Renal cortical epithelial cell (primary cell): ENCODE data around the gene NUDT19. TPM values are rescaled to one million over a fixed set of nuclear protein-coding genes. Genes with fewer than 3 reads are reported as not detected.
"Not testable (repeated sequence)": the region's sequence is repeated elsewhere in the genome, so short reads cannot be mapped to it uniquely, and the experiment has no call there.

Experiments used
- DNase-seq: peaks from one replicate; pipeline ENCODE4 v3.0.0-alpha.2; 2011; ENCODE audit warnings: low read depth
- total RNA-seq: library from RNA; depleted of rRNA; stranded (reverse); fragments of >200 nt; gene quantifications from 2 replicates; pipeline ENCODE4 v1.2.3, GENCODE V29; 2014

NUDT19 gene
- total RNA-seq: 13.5 and 14.6 TPM in 2 replicates

DNA sequence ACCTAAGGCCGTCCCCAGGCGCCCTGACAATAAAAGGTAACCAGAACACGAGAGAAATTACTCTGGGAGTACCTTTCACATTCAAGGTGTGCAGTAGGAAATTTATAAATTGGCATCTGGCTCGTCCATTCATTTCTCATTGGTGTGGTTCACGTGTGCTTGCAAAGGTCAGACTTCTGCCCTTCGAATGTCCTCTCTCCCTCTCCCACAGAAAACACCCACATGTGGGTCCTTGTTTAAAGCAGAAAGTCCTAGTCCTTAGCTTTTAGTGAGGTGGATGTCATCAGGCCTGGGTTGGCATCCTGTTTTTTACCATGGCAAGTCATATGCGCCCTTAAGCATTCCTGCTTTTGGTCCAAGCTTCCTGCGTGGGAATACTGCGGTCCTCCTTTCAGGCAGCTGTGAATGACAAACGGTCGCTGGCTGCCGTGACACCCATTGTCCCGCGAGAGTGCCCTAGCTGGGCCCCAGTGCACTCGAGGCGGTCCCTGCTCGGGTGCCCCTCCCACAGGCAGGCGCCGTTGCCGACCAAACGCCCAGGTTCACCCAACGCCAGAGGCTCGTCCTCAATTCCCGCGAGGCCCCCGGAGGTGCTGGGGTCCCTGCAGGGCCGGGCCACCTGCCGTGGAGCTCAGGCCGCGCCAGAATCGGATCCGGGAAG lies at the start of gene NUDT19:
NUDT19 (plus strand) TSS at position 531 of the 661 bp plus-strand sequence. CDS start 140 bp downstream, outside the sequence.
- peak; percentile 64 for DNase-seq

DNA sequence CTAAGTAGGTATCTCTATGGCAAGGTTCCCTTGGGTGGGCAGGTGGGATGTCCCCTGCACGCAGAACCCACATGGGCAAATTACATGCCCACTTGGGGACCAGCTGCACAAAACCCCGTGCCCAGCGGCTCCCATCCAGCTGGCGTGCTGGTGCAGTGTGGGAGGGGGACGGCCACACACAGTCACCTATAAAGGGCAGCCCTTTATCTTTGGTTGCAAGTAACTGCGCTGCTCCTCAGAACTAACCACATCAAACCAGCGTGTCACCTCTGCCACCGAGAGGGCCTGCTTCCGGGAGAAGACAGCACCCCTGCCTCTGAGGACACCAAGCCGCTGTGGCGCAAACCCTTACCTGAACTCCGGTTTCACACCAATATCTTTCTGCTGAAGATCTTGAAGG lies 48.9 kb upstream of the NUDT19 start:
- no peak for DNase-seq

DNA sequence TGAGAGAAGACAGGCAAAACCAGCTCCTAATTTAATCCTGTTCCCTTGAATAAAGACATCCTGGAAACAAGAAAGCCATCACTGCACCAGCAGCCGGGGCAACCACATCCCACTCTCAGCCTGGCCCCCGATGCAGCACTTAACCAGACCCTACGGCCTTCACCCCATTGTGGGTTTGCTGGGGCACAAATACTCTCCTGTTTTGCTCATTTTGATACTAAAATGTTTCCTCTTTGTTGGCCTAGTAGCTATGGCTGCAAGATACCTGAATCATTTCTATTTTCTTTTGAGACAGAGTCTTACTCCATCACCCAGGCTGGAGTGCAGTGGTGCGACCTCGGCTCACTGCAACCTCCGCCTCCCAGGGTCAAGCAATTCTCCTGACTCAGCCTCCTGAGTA lies 45.1 kb upstream of the NUDT19 start:
- no peak for DNase-seq

DNA sequence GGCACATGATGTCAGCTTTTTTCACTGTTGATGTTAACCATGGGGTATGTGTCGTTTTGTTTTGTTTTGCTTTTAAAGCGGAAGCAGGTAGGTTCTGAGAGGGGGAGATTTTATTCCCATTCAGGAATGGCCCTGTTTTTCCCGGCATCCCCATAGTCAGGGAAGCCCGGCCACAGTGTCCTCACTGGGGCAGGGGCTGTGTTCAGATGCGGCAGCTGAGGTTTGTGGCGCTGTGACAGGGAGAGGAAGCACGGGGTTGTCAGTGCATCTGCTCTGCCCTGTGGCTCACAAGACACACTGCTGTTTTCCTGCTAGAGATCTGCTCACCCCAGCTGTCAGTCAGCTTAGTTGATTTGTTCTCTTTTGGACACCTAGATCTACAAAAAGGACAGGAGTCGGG lies 44.3 kb upstream of the NUDT19 start:
- DNase-seq: no peak

DNA sequence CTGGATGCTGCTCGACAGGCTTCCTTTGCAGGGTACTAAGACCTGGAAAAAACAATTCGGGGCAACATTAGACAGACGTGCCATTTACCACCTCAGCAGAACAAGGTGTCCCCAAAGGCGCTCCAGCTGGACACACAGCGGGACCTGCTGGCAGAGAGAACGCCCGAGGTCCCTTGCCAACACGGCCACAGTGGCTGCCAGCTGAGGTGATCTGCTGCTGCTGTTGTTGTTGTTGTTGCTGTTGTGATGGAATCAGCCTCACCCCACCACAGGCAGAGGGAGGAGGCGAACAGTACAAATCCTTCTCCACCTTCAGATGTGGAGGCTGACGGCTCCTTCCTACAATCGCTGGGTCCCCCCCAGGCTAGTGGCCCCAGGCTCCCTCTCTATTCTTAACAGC lies 41.9 kb upstream of the NUDT19 start:
- no peak for DNase-seq

DNA sequence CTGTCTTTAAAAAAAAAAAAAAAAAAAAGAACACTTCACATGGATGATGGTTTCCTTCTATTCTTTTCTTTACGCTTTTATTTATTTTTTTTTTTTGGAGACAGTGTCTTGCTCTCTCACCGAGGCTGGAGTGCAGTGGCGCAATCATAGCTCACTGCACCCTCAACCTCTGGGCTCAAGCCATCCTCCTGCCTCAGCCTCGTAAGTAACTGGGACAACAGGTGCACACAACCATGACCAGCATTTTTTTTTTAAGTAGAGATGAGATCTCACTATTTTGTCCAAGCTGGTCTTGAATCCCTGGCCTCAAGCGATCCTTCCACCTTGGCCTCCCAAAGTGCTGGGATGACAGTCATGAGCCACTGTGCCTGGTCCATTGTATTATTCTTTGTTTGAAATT lies 41.0 kb upstream of the NUDT19 start:
- DNase-seq: no peak

DNA sequence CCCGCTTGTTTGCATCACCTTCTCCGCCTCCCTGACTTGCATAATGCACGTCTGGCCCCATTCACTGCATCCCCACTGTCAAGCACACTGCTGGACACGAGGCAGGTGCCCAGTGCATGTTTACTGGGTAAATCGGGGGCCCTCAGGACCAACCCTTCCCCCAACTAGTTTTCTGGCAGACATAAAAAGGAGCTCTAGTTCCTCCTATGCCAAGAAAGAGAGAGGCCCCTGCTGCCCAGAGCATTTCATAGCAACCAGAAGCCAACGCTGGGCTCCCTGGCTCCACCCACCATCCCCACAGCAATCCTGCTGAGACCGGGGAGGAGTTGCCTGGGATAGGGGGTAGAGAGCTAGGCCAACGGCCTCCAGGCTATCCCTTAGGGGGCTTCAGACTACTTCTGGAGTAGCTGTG lies 39.9 kb upstream of the NUDT19 start:
- no peak for DNase-seq

DNA sequence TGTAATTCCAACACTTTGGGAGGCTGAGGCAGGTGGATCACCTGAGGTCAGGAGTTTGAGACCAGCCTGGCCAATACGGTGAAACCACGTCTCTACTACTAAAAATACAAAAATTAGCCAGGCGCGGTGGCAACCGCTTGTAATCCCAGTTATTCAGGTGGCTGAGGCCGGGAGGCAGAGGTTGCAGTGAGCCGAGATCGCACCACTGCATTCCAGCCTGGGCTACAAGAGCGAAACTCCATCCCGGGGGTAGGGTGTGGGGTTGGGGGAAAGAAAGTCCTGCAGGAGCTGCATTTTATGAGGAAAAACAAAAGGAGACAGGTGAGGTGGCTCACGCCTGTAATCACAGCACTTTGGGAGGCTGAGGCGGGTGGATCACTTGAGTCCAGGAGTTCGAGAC lies 39.3 kb upstream of the NUDT19 start:
- DNase-seq: not testable (repeated sequence)

DNA sequence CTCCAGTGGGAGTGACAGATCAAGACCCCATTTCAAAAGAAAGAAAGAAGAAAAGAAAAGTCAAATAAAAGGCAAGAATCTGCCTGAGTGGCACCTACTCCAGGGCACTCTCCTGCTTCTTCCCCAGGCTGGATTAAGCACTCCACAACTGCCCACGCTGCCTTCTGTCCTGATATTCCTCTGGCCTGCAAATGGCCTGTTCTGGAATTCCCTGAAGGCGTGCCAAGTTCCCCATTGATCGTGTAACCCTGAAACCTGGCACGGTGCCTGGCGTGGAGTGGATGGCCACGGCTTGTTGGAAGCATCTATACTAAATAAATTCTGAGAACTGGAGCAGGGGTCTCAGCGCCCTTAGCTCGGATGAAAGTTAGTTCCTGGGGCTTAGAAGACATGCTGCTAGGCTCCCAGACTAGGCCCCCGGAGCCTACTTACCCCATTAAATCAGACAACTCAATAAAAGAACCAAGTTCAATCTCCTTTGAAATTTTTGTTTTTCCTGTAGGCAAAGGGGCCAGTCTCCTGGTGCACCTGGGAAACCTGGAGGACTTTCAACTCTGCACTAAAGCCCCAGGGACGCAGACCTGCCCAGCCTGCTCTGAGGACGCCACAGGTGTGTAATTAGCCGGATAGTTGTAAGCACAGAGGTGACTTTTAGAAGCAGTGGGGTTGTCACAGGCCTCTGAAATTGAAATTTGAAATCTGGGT lies 38.6 kb upstream of the NUDT19 start:
- DNase-seq: peak; percentile 67

DNA sequence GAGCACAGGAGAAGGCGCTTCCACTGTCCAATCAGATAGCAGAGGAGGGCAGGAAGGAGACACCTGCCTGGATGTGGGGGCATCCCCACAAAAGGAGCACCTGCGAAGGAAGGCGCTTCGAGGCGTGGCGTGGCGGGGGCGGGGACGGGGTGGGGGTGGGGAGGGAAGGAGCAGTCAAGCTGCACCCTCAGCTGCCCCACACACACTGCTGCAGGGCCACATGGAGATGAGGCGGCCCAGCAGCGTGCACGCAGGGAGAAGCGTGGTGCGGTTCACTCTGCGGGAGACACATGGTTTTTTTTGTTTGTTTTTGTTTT lies 38.1 kb upstream of the NUDT19 start:
- no peak for DNase-seq

DNA sequence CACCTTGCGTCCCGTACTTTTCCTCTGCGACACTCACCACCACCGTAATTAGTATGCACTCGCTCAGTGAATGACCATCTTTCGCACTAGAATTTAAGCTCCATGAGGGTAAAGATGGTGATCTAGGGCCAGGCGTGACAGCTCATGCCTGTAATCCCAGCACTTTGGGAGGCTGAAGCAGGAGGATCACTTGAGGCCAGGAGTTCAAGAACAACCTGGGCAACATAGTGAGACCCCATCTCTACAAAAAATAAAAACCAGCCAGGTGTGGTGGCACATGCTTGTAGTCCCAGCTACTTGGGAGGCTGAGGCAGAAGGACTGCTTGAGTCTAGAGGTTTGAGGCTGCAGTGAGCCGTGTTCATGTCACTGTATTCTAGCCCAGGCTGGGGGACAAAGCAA lies 35.2 kb upstream of the NUDT19 start:
- not testable (repeated sequence) for DNase-seq

DNA sequence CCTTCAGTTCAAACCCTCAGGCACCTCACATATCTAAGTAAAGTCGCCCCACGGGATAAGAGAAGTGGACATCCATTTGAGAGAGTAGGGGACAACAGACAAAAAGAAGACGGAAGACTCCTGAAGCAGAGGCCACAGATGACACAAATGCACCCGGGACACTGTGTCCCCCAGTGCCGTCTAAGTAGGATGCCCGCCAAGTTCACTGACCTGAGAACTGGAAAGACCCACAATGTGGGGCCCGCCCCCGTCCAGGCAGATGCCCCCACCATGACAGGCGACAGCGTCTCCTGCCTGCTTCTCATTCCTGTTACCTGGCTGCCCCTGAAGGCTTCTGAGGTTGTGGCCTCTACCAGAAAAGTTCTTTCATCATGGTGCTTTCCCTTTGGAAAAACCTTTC lies 33.5 kb upstream of the NUDT19 start:
- DNase-seq: no peak

DNA sequence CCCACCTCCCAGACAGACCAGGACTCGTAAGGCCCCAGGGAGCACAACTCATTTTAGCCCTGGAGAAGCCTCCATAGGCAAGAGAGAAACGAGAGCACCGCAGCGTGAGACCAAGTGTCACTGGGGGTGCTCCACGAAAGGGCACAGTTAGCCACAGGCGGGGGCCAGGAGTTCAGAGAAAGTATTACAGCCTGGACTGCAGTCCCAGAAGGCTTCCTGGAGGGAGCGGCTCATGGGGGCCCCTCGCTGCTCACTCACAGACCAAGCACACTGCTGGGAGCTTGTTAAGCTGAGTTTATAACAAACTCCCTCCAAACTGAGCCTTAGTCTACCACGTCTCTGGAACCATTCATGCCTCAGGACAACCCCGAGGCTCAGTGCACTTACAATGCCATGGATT lies 33.1 kb upstream of the NUDT19 start:
- no peak for DNase-seq

DNA sequence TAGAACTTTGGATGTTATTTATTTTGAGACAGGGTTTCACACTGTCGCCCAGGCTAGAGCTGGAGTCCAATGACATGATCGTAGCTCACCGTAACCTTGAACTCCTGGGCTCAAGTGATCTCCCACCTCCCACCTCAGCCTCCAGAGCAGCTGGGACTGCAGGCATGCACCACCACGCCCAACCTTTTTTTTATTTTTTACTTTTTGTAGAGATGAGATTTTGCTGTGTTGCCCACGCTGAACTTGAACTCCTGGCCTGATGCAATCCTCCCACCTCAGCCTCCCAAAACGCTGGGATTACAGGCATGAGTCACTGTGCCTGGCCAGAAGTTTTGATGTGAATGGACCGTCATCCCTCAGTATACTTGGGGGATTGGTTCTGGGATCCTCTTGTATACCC lies 30.3 kb upstream of the NUDT19 start:
- DNase-seq: no peak

DNA sequence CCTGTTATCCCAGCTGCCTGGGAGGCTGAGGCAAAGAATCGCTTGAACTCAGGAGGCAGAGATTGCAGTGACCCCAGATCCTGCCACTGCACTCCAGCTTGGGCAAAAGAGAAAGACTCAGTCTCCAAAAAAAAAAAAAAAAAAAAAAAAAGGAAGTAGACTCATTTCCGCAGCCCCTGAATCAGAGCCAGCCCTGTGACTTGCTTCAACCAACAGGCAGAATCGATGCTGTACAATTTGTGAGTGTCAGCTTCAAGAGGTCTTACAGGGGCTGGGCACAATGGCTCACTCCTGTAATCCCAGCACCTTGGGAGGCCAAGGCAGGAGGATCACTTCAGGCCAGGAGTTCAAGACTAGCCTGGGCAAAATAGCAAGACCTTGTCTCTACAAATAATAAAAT lies 29.4 kb upstream of the NUDT19 start:
- no peak for DNase-seq

DNA sequence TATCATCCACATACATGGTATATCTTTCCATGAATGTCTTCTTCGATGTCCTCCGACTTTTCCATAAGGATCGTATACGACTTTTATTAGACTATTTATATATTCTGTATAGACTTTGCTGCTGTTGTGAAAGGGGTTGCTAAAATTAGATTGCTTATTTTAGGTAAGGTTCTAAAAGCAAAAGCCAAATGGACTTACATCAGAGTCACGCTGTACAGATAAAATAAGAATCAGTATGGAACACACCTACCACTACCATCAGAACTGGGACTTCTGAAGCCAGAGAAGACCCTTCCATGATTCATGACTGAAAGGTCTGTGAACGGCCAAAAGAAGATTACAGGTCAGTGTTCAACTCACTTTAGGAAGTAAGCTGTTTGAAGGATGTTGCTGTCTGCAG lies 25.5 kb upstream of the NUDT19 start:
- no peak for DNase-seq

DNA sequence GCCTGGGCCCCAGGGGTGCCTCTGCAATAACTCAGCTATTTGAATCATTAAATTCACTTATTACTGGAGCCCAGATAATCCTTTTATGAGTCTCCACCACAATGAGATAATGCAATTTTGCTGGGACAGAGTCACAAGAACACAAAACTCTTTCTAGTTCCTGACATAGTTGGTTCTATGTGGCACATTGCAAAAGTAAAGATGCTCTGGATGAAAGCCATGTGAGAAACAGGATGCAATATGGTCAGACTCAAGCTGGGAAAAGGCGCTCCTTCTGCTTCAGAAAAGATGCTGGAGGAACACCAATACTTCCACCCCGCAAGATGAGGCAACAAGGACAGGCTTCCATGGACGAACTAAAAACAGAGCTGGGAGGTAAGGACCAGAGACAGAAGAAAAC lies 22.3 kb upstream of the NUDT19 start:
- DNase-seq: no peak

DNA sequence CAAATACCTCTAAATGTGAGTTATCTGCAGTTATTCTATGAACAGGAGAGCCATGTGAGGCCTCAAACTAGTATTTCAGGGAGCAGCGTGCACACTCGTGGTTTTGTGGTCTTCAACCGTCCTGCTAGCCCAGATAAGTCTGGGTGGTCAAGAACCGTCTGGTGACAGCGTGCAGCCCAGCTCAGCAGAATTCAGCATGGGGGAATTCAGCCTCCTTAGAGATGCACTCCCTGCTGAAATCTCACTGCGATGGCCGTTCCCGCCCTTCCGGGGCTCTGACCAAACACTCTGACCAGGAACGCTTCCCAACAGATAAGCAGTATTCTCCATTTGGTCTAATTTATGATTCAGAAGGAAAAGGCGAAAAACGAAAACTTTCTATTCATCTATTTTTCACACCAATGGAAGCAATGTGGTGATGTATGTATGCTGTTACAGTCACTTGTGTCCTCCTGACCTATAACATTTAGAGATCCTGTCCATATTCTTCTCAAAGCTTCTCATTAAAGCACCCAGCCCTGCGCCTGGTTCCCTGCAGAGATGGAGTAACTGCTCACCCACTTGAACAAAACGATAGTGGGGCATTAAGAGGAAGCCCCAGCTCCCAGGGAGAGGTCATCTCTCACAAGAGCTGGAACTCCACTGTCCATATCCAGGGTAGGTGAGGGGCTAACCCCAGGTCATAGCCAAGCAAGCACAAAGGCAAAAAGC lies 19.6 kb upstream of the NUDT19 start:
- no peak for DNase-seq

DNA sequence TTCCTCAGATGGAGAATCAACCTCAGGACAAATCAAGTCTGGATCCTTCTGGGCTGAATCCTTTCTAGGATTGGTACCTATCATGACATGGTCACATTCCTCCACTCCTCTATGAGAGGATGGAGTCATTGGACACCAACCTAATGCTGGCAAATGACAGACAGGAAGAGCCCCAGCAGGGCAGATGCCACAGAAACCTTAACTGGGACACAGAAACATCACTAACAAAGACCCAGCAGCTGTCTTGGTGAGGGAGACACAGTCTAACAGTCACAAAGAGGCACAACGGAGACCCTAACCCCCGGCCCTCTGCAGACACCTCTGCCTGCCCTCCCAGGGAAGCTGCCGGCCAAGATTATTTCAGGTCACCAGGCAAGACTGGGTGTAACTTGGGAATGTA lies 18.8 kb upstream of the NUDT19 start:
- no peak for DNase-seq

DNA sequence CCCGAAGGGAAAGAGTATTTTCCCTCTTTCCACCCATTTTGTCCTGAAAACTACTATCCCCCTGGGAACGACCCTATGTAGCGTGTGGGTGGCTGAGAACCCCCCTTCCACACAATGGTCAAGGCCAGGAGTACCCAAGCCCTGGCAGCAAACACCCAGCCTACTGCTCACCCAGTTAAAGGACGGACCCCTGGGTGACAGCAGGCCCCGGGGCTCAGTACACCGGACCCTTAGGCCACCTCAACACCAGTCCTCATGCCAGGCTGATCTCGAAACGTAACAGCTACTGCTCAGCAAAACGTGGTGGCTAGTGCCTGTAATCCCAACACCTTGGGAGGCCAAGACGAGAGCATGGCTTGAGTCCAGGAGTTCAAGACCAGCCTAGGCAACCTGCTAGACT lies 18.0 kb upstream of the NUDT19 start:
- DNase-seq: no peak

DNA sequence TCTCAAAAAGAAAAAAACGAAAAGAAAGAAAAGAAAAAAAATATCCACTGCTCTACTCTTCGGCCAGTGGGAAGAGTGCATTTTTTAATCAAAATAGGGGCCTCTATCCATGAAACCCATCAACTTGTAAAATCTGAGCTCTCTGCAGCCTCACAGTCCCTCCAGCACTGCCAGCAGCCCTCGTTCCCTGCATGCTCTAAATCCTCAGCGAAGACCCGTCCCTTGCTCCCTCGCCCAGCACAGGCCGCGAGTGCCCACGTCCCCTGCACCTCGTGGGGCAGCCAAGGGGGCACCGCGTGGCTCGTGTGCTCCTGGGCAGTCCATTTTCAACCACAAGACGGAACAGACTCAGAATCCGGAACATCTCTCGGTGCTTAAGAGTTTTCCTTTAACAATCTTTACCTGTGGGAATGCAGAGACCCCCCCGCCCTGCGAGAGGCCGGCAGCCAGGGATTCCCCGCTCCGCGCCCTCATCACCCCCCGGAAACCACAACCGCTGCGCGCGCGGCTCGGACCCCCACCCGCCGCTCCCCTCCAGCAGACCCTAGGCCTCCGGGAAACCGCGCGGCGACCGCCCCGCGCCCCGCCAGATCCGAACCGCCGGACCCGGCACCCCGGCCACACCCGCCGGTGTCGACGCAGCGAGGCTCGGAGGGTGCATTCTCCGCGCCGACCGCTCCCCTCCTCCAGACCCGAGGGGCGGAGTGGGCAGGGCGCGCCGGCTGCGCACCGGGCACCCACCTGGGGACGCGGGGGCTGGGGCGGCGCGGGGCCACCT lies 17.3 kb upstream of the NUDT19 start:
- DNase-seq: no peak

DNA sequence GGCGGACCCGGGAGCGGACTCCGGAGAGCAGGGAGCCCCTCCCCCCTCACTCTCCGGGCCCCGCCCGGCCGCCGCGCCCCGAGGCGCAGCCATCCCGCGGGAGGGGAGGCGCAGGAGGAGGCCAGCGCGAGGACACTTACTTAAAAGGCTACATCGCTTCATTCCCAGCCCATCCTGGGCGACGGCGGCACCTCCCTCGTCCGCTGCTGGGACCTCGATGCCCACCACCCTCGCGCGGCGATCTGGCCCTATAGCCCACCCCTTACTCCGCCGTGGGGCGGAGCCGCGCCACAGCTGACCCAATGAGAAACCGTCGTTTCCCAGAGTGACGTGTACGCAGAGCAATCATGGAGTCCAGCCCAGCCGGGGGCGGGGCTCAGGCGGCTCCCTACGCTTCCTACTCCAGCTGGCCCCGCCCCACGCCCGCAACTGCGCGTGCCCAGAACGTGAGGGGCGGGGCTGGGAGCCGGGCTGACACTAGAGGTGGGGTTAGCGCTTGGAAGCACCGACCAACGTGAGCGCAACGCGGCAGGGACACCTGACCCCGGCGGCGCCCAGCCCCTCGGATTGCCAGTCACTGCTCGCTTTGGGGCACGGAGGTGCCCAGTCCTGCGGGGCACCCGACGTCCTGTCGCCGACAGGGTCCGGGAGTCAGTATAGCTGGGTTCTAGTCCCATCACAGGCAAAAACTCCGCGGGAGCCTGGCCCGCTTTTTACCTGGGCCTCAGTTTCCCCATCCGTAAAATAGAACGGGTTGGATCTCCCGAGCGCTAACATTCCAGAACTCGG lies 16.5 kb upstream of the NUDT19 start, which contains the start of gene ANKRD27:
ANKRD27 (minus strand) TSS at position 250 of the 789 bp plus-strand sequence. CDS start 16,165 bp downstream, outside the sequence.
- DNase-seq: peak; percentile 91
